ENCODE results near the gene WDR70.
"Not testable (repeated sequence)": the region's sequence is repeated elsewhere in the genome, so short reads cannot be mapped to it uniquely, and the experiment has no call there.

WDR70 gene

GRCh38 chr5:37771731-37772130 lies 392.6 kb downstream of the WDR70 start:
- no peak for DNase-seq

GRCh38 chr5:37772255-37772654 lies 393.1 kb downstream of the WDR70 start:
- DNase-seq: no peak

GRCh38 chr5:37773809-37774208 lies 394.7 kb downstream of the WDR70 start:
- DNase-seq: no peak

- no peak for DNase-seq
These were observed 395.9 kb downstream of the WDR70 start for GRCh38 chr5:37774912-37775483.

GRCh38 chr5:37776826-37777225 lies 397.7 kb downstream of the WDR70 start:
- no peak for DNase-seq

- DNase-seq: no peak
These were observed 398.5 kb downstream of the WDR70 start for GRCh38 chr5:37777432-37778130.

GRCh38 chr5:37781409-37781808 lies 402.3 kb downstream of the WDR70 start:
- not testable (repeated sequence) for DNase-seq

- no peak for DNase-seq
These were observed 407.3 kb downstream of the WDR70 start for GRCh38 chr5:37786416-37786815.

GRCh38 chr5:37786862-37787519 lies 407.9 kb downstream of the WDR70 start:
- DNase-seq: no peak

GRCh38 chr5:37787742-37788141 lies 408.6 kb downstream of the WDR70 start:
- DNase-seq: no peak

GRCh38 chr5:37789991-37790390 lies 410.9 kb downstream of the WDR70 start:
- no peak for DNase-seq

- DNase-seq: no peak
These were observed 412.2 kb downstream of the WDR70 start for GRCh38 chr5:37791321-37791720.

GRCh38 chr5:37792975-37793631 lies 414.0 kb downstream of the WDR70 start:
- DNase-seq: no peak

GRCh38 chr5:37795292-37795691 lies 416.2 kb downstream of the WDR70 start:
- not testable (repeated sequence) for DNase-seq

GRCh38 chr5:37796435-37796834 lies 417.3 kb downstream of the WDR70 start:
- DNase-seq: not testable (repeated sequence)

GRCh38 chr5:37799865-37800421 lies 420.8 kb downstream of the WDR70 start:
- no peak for DNase-seq

- no peak for DNase-seq
These were observed 422.4 kb downstream of the WDR70 start for GRCh38 chr5:37801521-37801920.

All from activated CD4-positive, CD25-positive, alpha-beta regulatory T cell (primary cell).